Endothelial cell of umbilical vein (primary cell): ENCODE data around the gene PATL1. TPM values are rescaled to one million over a fixed set of nuclear protein-coding genes. Genes with fewer than 3 reads are reported as not detected.
A peak's percentile ranks its signal among the peaks of the same experiment; 100 is the strongest.

ENCODE experiments used
- BruUV-seq: library from RNA; stranded (reverse); fragments of 400-500 nt; replicated peaks from 2 replicates; lab custom pipeline; 2021; lab: Mats Ljungman, UMichigan
- CTCF ChIA-PET: fragments of 300-600, 350-600 bp; sonication (Branson Sonifier 250); formaldehyde crosslinking; loops from one replicate; lab custom pipeline; 2021; ENCODE audit warnings: antibody characterized with exemption, inconsistent platforms; lab: Charles Lee
- POLR2A ChIA-PET: fragments of 300-600, 350-600 bp; sonication (Branson Sonifier 250); formaldehyde crosslinking; loops from one replicate; lab custom pipeline; 2021; ENCODE audit warnings: antibody characterized with exemption, inconsistent platforms; lab: Charles Lee
- DNase-seq: peaks from one replicate; pipeline ENCODE4 v3.0.0-alpha.2; 2011; ENCODE audit warnings: low read depth, low spot score
- FAIRE-seq: peaks from 2 replicates; lab custom pipeline; 2011; peaks lifted over from hg19 to GRCh38; lab: Jason Lieb, UNC
- H2AFZ ChIP-seq: 2 replicates; pipeline ENCODE4 v1.6.0; 2012; ENCODE audit warnings: low read depth, low read length, control low read depth, inconsistent platforms
- H3K27ac ChIP-seq: 2 replicates; pipeline ENCODE4 v1.5.1; 2011; ENCODE audit warnings: low read depth, mild to moderate bottlenecking, control low read depth, low read length, moderate library complexity; ENCODE audit not compliant: insufficient read depth
- H3K27me3 ChIP-seq, 2 experiments: 2 replicates each; pipeline versions ENCODE4 v1.6.0 to v1.6.1; 2011; ENCODE audit warnings: low read length in 2 of 2, mixed read lengths in 1 of 2; ENCODE audit not compliant: control insufficient read depth in 2 of 2, insufficient read depth in 2 of 2
- H3K36me3 ChIP-seq, 2 experiments: 2 replicates in 1 of 2; 3 replicates in 1 of 2; pipeline ENCODE4 v1.5.1; 2011; ENCODE audit warnings: low read length in 2 of 2, mild to moderate bottlenecking in 1 of 2, moderate library complexity in 1 of 2; ENCODE audit not compliant: control insufficient read depth in 2 of 2, insufficient read depth in 2 of 2; ENCODE audit errors: extremely low read depth in 1 of 2
- H3K4me1 ChIP-seq: 3 replicates; pipeline ENCODE4 v1.5.1; 2011; ENCODE audit warnings: mild to moderate bottlenecking, low read length; ENCODE audit not compliant: control insufficient read depth, insufficient read depth; ENCODE audit errors: extremely low read depth
- H3K4me2 ChIP-seq: 2 replicates; pipeline ENCODE4 v1.6.1; 2011; ENCODE audit warnings: low read length, control low read depth, mixed read lengths; ENCODE audit not compliant: insufficient read depth
- H3K4me3 ChIP-seq, 3 experiments: fragments of 200-600 bp in 1 of 3; sonication (generic), shearing (Covaris generic) in 1 of 3; replicated peaks in 1 of 3; 2 replicates each; pipeline ENCODE4 v1.5.1; 2011 to 2016; ENCODE audit warnings: control low read depth in 3 of 3, low read length in 3 of 3, mild to moderate bottlenecking in 2 of 3, inconsistent platforms in 1 of 3, low read depth in 1 of 3, moderate library complexity in 1 of 3; ENCODE audit not compliant: insufficient read depth in 1 of 3
- H3K79me2 ChIP-seq: 2 replicates; pipeline ENCODE4 v1.6.0; 2012; ENCODE audit warnings: low read length, inconsistent platforms; ENCODE audit not compliant: control insufficient read depth, insufficient read depth
- H3K9ac ChIP-seq: replicated peaks from 2 replicates; pipeline ENCODE3; 2011; ENCODE audit warnings: low read length, control low read depth; ENCODE audit not compliant: insufficient read depth; ENCODE audit errors: extremely low read depth
- H3K9me1 ChIP-seq: replicated peaks from 3 replicates; pipeline ENCODE4 v1.6.0; 2011; ENCODE audit warnings: mild to moderate bottlenecking, low read length; ENCODE audit not compliant: control insufficient read depth, insufficient read depth; ENCODE audit errors: extremely low read depth
- H3K9me3 ChIP-seq: replicated peaks from 2 replicates; pipeline ENCODE4 v1.5.1; 2012; ENCODE audit warnings: low read length, inconsistent platforms; ENCODE audit not compliant: control insufficient read depth, insufficient read depth
- H4K20me1 ChIP-seq: replicated peaks from 2 replicates; pipeline ENCODE3; 2011; ENCODE audit warnings: mild to moderate bottlenecking, low read length; ENCODE audit not compliant: control insufficient read depth, insufficient read depth; ENCODE audit errors: extremely low read depth
- EZH2 ChIP-seq: IDR thresholded peaks from 2 replicates; pipeline ENCODE4 v1.6.1; 2012; ENCODE audit warnings: borderline replicate concordance, low read depth, mild to moderate bottlenecking, moderate library complexity, low read length, inconsistent platforms; ENCODE audit not compliant: severe bottlenecking
- FOS ChIP-seq: IDR thresholded peaks from 2 replicates; pipeline ENCODE4 v1.6.1; 2011; ENCODE audit warnings: mild to moderate bottlenecking, low read length, moderate library complexity, borderline replicate concordance; ENCODE audit not compliant: insufficient read depth
- JUN ChIP-seq: IDR thresholded peaks from 2 replicates; pipeline ENCODE4 v1.6.1; 2011; ENCODE audit warnings: borderline replicate concordance, low read depth; ENCODE audit not compliant: insufficient read length, insufficient read depth
- POLR2A ChIP-seq: IDR thresholded peaks from 2 replicates; pipeline ENCODE4 v1.6.1; 2012; ENCODE audit warnings: low read depth, mild to moderate bottlenecking, control low read depth, low read length
- POLR2AphosphoS5 ChIP-seq: IDR thresholded peaks from 2 replicates; pipeline ENCODE4 v1.6.1; 2012; ENCODE audit warnings: low read depth, mild to moderate bottlenecking, control low read depth, low read length, moderate library complexity; ENCODE audit not compliant: insufficient read depth
- dilution Hi-C: fragments of 300-500 bp; cut with MboI; formaldehyde crosslinking; loops from one replicate; pipeline ENCODE4 v1.15.0; 2019; ENCODE audit warnings: low sequenced_read_pairs; ENCODE audit not compliant: extremely low pct_ligation_motif_present
- intact Hi-C: fragments of 100-400 bp; cut with micrococcal nuclease; formaldehyde crosslinking; loops from one replicate; pipeline ENCODE4 v1.10.0; 2022
- polyA plus RNA-seq, 4 experiments: library from polyadenylated mRNA; depleted of rRNA in 3 of 4; stranded (reverse) in 3 of 4; unstranded in 1 of 4; fragments of >200 nt; gene quantifications; 2 replicates each; pipeline versions ENCODE4 v1.2.1 to v1.2.3, GENCODE V29; 2011 to 2012; ENCODE audit warnings: missing spikeins in 1 of 4
- total RNA-seq: library from RNA; stranded (reverse); gene quantifications from 2 replicates; pipeline ENCODE4 v1.2.3, GENCODE V29; 2021
- TF ChIP-seq, protein P1 (sequence below): IDR thresholded peaks from 2 replicates; pipeline ENCODE4 v1.6.1; 2011; ENCODE audit not compliant: insufficient read depth, insufficient read length

PATL1 gene
- total and polyA plus RNA-seq, 2 donors (not counting 3 experiments of a cell fraction or from before 2014, with no cell fraction given): 33.7 to 38.8 TPM

DNA sequence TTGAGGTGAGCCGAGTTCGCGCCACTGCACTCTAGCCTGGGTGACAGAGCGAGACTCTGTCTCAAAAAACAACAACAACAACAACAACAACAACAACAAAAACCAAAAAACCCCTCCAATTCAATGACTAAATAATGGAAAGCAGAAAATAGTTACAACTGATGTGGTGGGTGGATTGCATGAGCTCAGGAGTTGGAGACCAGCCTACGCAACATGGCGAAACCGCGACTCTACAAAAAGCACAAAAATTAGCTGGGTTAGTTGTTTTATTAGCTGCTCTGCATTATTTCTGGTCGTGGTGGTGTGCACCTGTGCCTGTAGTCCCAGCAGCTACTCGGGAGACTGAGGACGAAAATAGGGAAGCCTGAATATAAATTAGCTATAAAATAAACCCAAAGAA is 2.6 kb upstream of the PATL1 start:
- Histone ChIP-seq H3K36me3 (peaks cover 2% of the 10 kb centered on the region in 2 experiments), H3K27me3 (no peaks in the 10 kb centered on the region), H4K20me1 (no peaks in the 10 kb centered on the region), H3K9me1 (no peaks in the 10 kb centered on the region), H3K9me3 (no peaks in the 10 kb centered on the region), H2AFZ (no peak overlapping the region), H3K4me1 (peaks cover 18% of the 10 kb centered on the region), H3K4me3 (no peak overlapping the region), H3K79me2 (peaks cover 20% of the 10 kb centered on the region), H3K27ac (no peak overlapping the region), H3K9ac (no peak overlapping the region), H3K4me2 (no peak overlapping the region)
- BruUV-seq: no TSS peak
- intact Hi-C loops: no loop called here
- DNase-seq: no peak
- ChIA-PET CTCF (interaction anchor here (1.5 kb wide), 1 partner anchor 9 kb away, joined by 3 read pairs; no protein-coding TSS in a partner anchor), POLR2A (no interaction called here)
- TF ChIP-seq POLR2AphosphoS5 (no peak), JUN (no peak), EZH2 (no peak)
- TF ChIP-seq, protein P1, sequence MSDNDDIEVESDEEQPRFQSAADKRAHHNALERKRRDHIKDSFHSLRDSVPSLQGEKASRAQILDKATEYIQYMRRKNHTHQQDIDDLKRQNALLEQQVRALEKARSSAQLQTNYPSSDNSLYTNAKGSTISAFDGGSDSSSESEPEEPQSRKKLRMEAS: no peak
- dilution Hi-C loops: no loop called here
- no peak for FAIRE-seq

DNA sequence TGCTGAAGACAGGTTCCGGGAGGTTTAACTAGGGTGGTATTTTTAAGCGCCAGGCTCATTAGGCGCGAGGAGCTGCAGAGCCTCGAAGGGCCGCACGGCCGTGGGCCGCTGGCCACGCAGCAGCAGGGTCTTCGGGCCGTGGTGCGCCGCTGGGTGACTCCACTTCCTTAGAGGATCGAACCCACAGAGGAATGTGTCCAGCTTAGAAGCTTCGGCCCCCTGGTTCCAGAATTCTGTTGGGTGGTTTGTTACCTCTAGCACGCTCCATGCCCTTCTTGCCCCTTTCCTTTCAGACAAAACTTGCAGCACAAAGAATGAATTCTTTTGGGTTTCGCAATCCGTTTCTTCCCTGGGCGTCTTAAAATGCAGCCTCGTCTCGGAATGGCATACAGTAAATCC is 773 bp upstream of the PATL1 start:
- Histone ChIP-seq H3K79me2 (peaks cover 23% of the 10 kb centered on the region), H3K9ac (peak overlapping the region; percentile 95), H3K27me3 (no peaks in the 10 kb centered on the region), H3K9me1 (no peaks in the 10 kb centered on the region), H3K9me3 (no peaks in the 10 kb centered on the region), H2AFZ (peak overlapping the region; percentile 83), H4K20me1 (no peaks in the 10 kb centered on the region), H3K4me3 (peak overlapping the region; percentile 42 to 77 (median 63)), H3K27ac (peak overlapping the region; percentile 97), H3K4me1 (peaks cover 18% of the 10 kb centered on the region), H3K4me2 (peak overlapping the region; percentile 85), H3K36me3 (peaks cover 6 to 11% of the 10 kb centered on the region in 2 experiments)
- dilution Hi-C loops: no loop called here
- no peak for TF ChIP-seq FOS
- peak; percentile 40 for TF ChIP-seq POLR2A
- DNase-seq (no peak), FAIRE-seq (no peak)
- ChIA-PET POLR2A (interaction anchor here (0.6 to 1.6 kb wide), 9 partner anchors 36 to 132 kb away, joined by 3 to 11 read pairs (median 4); partner anchors contain the start of genes OSBP and STX3), CTCF (interaction anchor here (0.6 to 1.5 kb wide), 12 partner anchors 10 to 676 kb away, joined by 3 to 12 read pairs (median 3); partner anchors contain the start of gene STX3)
- BruUV-seq: TSS peak; percentile 87
- intact Hi-C loops: loop anchor here (1.0 to 2.0 kb wide), 8 partner anchors 38 to 133 kb away; no protein-coding TSS in a partner anchor
